ENCODE data around the gene TIMP4. TPM values are rescaled to one million over a fixed set of nuclear protein-coding genes. Genes with fewer than 3 reads are reported as not detected.
A peak's percentile ranks its signal among the peaks of the same experiment; 100 is the strongest.

The TIMP4 gene
- total and polyA plus RNA-seq, 2 of the 4 experiments (the other 2 are of a cell fraction): 0.39 to 0.54 TPM

DNA sequence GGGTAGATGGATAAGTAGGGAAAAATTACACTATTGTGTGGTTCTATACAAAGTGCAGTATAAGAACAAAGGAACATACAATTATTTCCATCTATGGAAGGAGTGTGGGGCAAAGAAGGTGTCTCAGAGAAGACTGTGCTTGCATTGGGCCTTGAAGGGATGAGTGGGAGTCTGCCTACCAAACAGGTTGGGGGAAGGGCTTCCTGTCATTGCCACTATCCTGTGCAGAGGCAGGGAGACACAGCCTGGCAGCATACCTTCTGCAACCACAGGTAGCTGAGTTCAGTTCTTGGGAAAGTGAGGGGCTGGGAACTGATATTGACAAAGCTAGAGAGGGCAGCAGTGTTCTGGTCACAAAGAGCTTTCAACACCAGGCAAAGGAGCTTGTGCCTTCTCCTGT is 3.4 kb downstream of the TIMP4 start:
- no peak overlapping the region for H3K56ac ChIP-seq (ENCODE audit: extremely low read depth, insufficient read depth, low read length)
- H3K4me2 ChIP-seq (ENCODE audit: low read depth, low read length): no peak overlapping the region
- no peak for TF ChIP-seq NFE2L2 (IDR thresholded peaks at IDR 0.05; ENCODE audit: low read depth, low read length)
- no peak for TF ChIP-seq RCOR1 (IDR thresholded peaks at IDR 0.05; ENCODE audit: insufficient replicate concordance, low read length)
- TF ChIP-seq CEBPB (IDR thresholded peaks at IDR 0.05; ENCODE audit: low read depth, low read length): no peak
- peak overlapping the region; percentile 55 for H2AFZ ChIP-seq (replicated peaks; ENCODE audit: low read length, poor library complexity)
- H4K8ac ChIP-seq (ENCODE audit: low read depth in 2 of 2, low read length in 2 of 2): no peak overlapping the region
- no peak overlapping the region for H4K91ac ChIP-seq (ENCODE audit: insufficient read depth, low read depth, low read length)
- no peak overlapping the region for H4K5ac ChIP-seq (ENCODE audit: low read depth, low read length)
- no peak overlapping the region for H3K23ac ChIP-seq (ENCODE audit: low read depth, low read length)
- H3K9me3 ChIP-seq (ENCODE audit: control insufficient read depth, insufficient read depth, low read length): no peaks in the 10 kb centered on the region
- H2BK120ac ChIP-seq (ENCODE audit: low read depth, low read length): no peak overlapping the region; the same call in 1 of the 2 replicates
- no TSS peak for BruUV-seq (replicated peaks)
- H3K18ac ChIP-seq (ENCODE audit: low read depth, low read length): no peak overlapping the region
- H3K14ac ChIP-seq (replicated peaks; ENCODE audit: low read depth, low read length): no peak overlapping the region
- no peak overlapping the region for H2AK5ac ChIP-seq (ENCODE audit: low read depth, low read length)
- ChIA-PET CTCF (interaction anchor here (1.7 to 1.8 kb wide), 2 partner anchors 20 kb away, joined by 5 to 6 read pairs; no protein-coding TSS in a partner anchor), POLR2A (ENCODE audit: unreplicated experiment) (no interaction called here)
- peaks cover 26% of the 10 kb centered on the region for H3K27me3 ChIP-seq (ENCODE audit: control insufficient read depth, insufficient read depth, low read length)
- dilution Hi-C loops (cut with HindIII; ENCODE audit: low sequenced_read_pairs, unreplicated experiment): no loop called here
- no peaks in the 10 kb centered on the region for H3K36me3 ChIP-seq (ENCODE audit: control insufficient read depth, insufficient read depth, low read length)
- no peak overlapping the region for H3K27ac ChIP-seq (ENCODE audit: insufficient read depth, low read length)
- H2BK5ac ChIP-seq (ENCODE audit: low read depth, low read length, poor library complexity, severe bottlenecking): no peak overlapping the region
- DNase-seq (no peak), ATAC-seq (ENCODE audit: low read depth) (no peak)
- no peak overlapping the region for H3K4me3 ChIP-seq (ENCODE audit: insufficient read depth, low read depth, low read length)
- H4K20me1 ChIP-seq (ENCODE audit: insufficient read depth, low read length): no peaks in the 10 kb centered on the region
- intact Hi-C loops (cut with micrococcal nuclease): no loop called here
- H3K79me1 ChIP-seq (ENCODE audit: low read depth in 1 of 2, low read length in 2 of 2): no peaks in the 10 kb centered on the region
- no peak overlapping the region for H2BK15ac ChIP-seq (ENCODE audit: low read depth, low read length)
- H3K4ac ChIP-seq (ENCODE audit: low read depth, low read length): 0 out of 2 replicates have a peak overlapping the region, but pooled peaks have one; percentile 13
- no peak overlapping the region for H2AK9ac ChIP-seq (replicated peaks; ENCODE audit: low read depth, low read length, poor library complexity)
- no peak overlapping the region for H2BK20ac ChIP-seq (ENCODE audit: low read depth, low read length)
- peaks cover 6% of the 10 kb centered on the region for H3K9me1 ChIP-seq (ENCODE audit: insufficient read depth, low read length)
- H3K9ac ChIP-seq (ENCODE audit: low read depth, low read length): no peak overlapping the region
- H3K4me1 ChIP-seq (ENCODE audit: control insufficient read depth, insufficient read depth, low read length): peaks cover 9% of the 10 kb centered on the region
- in situ Hi-C loops (cut with MboI; ENCODE audit: low sequenced_read_pairs): no loop called here
